Neural crest cell (in vitro differentiated cells): ENCODE measurements around the gene P2RX4. TPM values are rescaled to one million over a fixed set of nuclear protein-coding genes. Genes with fewer than 3 reads are reported as not detected.

Experiments used
- DNase-seq: peaks from one replicate; pipeline ENCODE4 v3.0.0; 2021; ENCODE audit warnings: low read depth, mixed read lengths, low spot score
- H3K27ac Mint-ChIP-seq: one replicate; pipeline ENCODE4 v1.8.0; 2021; ENCODE audit warnings: mild to moderate bottlenecking, mixed read lengths; ENCODE audit not compliant: unreplicated experiment
- H3K27me3 Mint-ChIP-seq: 2 replicates; pipeline ENCODE4 v1.8.0; 2021; ENCODE audit warnings: low read depth, mild to moderate bottlenecking, mixed read lengths
- H3K36me3 Mint-ChIP-seq: 2 replicates; pipeline ENCODE4 v1.8.0; 2021; ENCODE audit warnings: low read depth, mild to moderate bottlenecking, mixed read lengths
- H3K4me1 Mint-ChIP-seq: 2 replicates; pipeline ENCODE4 v1.8.0; 2021; ENCODE audit warnings: mixed read lengths
- H3K4me3 Mint-ChIP-seq: one replicate; pipeline ENCODE4 v1.8.0; 2021; ENCODE audit warnings: mild to moderate bottlenecking, mixed read lengths
- H3K9me3 Mint-ChIP-seq: 2 replicates; pipeline ENCODE4 v1.8.0; 2021; ENCODE audit warnings: mixed read lengths
- CTCF ChIP-seq: fragments of 200-600 bp; sonication (generic); conservative IDR thresholded peaks from 2 replicates; pipeline ENCODE4 v1.5.0; 2021; ENCODE audit warnings: antibody characterized with exemption, mild to moderate bottlenecking
- total RNA-seq: library from RNA; stranded (reverse); gene quantifications from 2 replicates; pipeline ENCODE4 v1.2.1, GENCODE V29; 2021

P2RX4 gene
- total RNA-seq, 1 donor from 2014 or later = 10.8 TPM

- no peak for TF ChIP-seq CTCF
- Mint-ChIP-seq H3K27ac (no peak overlapping the region), H3K9me3 (no peaks in the 10 kb centered on the region), H3K4me1 (no peaks in the 10 kb centered on the region), H3K27me3 (no peaks in the 10 kb centered on the region), H3K4me3 (no peak overlapping the region), H3K36me3 (peaks cover 19% of the 10 kb centered on the region)
- no peak for DNase-seq
These were observed 63.5 kb downstream of the P2RX4 start for GRCh38 chr12:121273364-121273896.

- no peak for DNase-seq
- H3K27ac Mint-ChIP-seq = no peak overlapping the region
- peaks cover 19% of the 10 kb centered on the region for H3K36me3 Mint-ChIP-seq
- no peaks in the 10 kb centered on the region for H3K27me3 Mint-ChIP-seq
- no peaks in the 10 kb centered on the region for H3K9me3 Mint-ChIP-seq
- H3K4me1 Mint-ChIP-seq = no peaks in the 10 kb centered on the region
- no peak for TF ChIP-seq CTCF
- no peak overlapping the region for H3K4me3 Mint-ChIP-seq
These were observed 64.3 kb downstream of the P2RX4 start for GRCh38 chr12:121274036-121274763.

- Mint-ChIP-seq H3K27me3 (no peaks in the 10 kb centered on the region), H3K4me3 (no peak overlapping the region), H3K27ac (no peak overlapping the region), H3K9me3 (no peaks in the 10 kb centered on the region), H3K36me3 (peaks cover 15% of the 10 kb centered on the region), H3K4me1 (no peaks in the 10 kb centered on the region)
- no peak for DNase-seq
- no peak for TF ChIP-seq CTCF
These were observed 67.4 kb downstream of the P2RX4 start for GRCh38 chr12:121277374-121277759.

GRCh38 chr12:121278169-121279070 lies 68.5 kb downstream of the P2RX4 start:
- H3K36me3 Mint-ChIP-seq = peaks cover 10% of the 10 kb centered on the region
- DNase-seq = no peak
- no peaks in the 10 kb centered on the region for H3K27me3 Mint-ChIP-seq
- H3K27ac Mint-ChIP-seq = no peak overlapping the region
- no peaks in the 10 kb centered on the region for H3K4me1 Mint-ChIP-seq
- TF ChIP-seq CTCF = no peak
- H3K4me3 Mint-ChIP-seq = no peak overlapping the region
- H3K9me3 Mint-ChIP-seq = no peaks in the 10 kb centered on the region

- no peak for DNase-seq
- H3K4me3 Mint-ChIP-seq = no peak overlapping the region
- peaks cover 10% of the 10 kb centered on the region for H3K36me3 Mint-ChIP-seq
- H3K9me3 Mint-ChIP-seq = no peaks in the 10 kb centered on the region
- no peaks in the 10 kb centered on the region for H3K4me1 Mint-ChIP-seq
- H3K27ac Mint-ChIP-seq = no peak overlapping the region
- no peak for TF ChIP-seq CTCF
- no peaks in the 10 kb centered on the region for H3K27me3 Mint-ChIP-seq
These were observed 69.1 kb downstream of the P2RX4 start for GRCh38 chr12:121279071-121279375.
